ENCODE data around the gene KCNH2. TPM values are rescaled to one million over a fixed set of nuclear protein-coding genes. Genes with fewer than 3 reads are reported as not detected.

The KCNH2 gene
- total RNA-seq, 1 experiment from 2014 or later = 1.8 TPM

GRCh38 chr7:150958597-150958996 is 19.5 kb downstream of the KCNH2 start:
- intact Hi-C loops (cut with micrococcal nuclease; ENCODE audit: unreplicated experiment) (no loop called here), in situ Hi-C loops (cut with HindIII; ENCODE audit: low pct_unique_long_range_greater_than_20kb, low sequenced_read_pairs) (no loop called here)
- no TSS peak for BruUV-seq (replicated peaks)
- no peak for DNase-seq (ENCODE audit: low read depth, low spot score)
- Histone ChIP-seq H3K4me3 (ENCODE audit: low read depth in 2 of 2, low read length in 2 of 2) (no peak overlapping the region), H3K36me3 (ENCODE audit: control insufficient read depth, insufficient read depth, low read length) (no peaks in the 10 kb centered on the region), H3K27me3 (ENCODE audit: control insufficient read depth, insufficient read depth, low read length) (no peaks in the 10 kb centered on the region), H3K9me3 (ENCODE audit: control insufficient read depth, insufficient read depth, low read depth, low read length) (no peaks in the 10 kb centered on the region), H3K4me1 (ENCODE audit: control insufficient read depth, insufficient read depth, low read length) (peaks cover 3% of the 10 kb centered on the region; the same call in 1 of the 2 replicates), H3K27ac (ENCODE audit: low read length) (no peak overlapping the region)
- ATAC-seq = no peak
- CTCF ChIA-PET = no interaction called here
- POLR2A ChIA-PET = no interaction called here
- TF ChIP-seq TCF7L2 (IDR thresholded peaks at IDR 0.05; ENCODE audit: low read depth, low read length) = no peak
- TF ChIP-seq REST (IDR thresholded peaks at IDR 0.05; ENCODE audit: insufficient read depth in 1 of 2, low read depth in 2 of 2, low read length in 1 of 2) = no peak
- TF ChIP-seq, protein P1, sequence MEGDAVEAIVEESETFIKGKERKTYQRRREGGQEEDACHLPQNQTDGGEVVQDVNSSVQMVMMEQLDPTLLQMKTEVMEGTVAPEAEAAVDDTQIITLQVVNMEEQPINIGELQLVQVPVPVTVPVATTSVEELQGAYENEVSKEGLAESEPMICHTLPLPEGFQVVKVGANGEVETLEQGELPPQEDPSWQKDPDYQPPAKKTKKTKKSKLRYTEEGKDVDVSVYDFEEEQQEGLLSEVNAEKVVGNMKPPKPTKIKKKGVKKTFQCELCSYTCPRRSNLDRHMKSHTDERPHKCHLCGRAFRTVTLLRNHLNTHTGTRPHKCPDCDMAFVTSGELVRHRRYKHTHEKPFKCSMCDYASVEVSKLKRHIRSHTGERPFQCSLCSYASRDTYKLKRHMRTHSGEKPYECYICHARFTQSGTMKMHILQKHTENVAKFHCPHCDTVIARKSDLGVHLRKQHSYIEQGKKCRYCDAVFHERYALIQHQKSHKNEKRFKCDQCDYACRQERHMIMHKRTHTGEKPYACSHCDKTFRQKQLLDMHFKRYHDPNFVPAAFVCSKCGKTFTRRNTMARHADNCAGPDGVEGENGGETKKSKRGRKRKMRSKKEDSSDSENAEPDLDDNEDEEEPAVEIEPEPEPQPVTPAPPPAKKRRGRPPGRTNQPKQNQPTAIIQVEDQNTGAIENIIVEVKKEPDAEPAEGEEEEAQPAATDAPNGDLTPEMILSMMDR (IDR thresholded peaks at IDR 0.05) = no peak
- no peak for TF ChIP-seq SIN3A (IDR thresholded peaks at IDR 0.05; ENCODE audit: borderline replicate concordance, insufficient read depth, low read depth, low read length)
- no peak for TF ChIP-seq POLR2AphosphoS5 (IDR thresholded peaks at IDR 0.05; ENCODE audit: low read depth, low read length)

DNA sequence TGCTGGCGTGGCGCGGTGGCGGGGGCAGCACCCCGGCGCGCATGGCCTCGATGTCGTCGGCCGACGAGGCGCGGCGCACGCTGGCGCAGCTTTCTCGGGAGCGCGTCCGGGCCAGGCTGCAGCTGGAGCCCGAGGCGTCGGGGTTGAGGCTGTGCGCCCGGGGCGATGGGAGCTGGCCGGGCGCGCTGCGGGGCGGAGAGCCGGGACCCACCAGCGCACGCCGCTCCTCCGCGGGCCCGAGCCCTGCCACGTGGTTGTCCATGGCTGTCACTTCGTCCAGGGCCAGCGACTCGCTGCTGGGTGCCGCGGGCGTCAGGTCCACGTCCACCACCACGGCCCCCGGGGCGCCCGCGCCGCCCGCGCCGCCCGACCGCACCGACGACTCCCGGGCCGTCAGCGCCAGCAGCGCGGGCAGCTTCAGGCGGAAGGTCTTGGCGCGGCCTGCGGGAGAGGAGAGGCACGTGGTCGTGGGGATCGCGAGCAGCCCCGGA is 20.0 kb downstream of the KCNH2 start:
- TF ChIP-seq, protein P1 (IDR thresholded peaks at IDR 0.05) = no peak
- TF ChIP-seq POLR2AphosphoS5 (IDR thresholded peaks at IDR 0.05; ENCODE audit: low read depth, low read length) = no peak
- TF ChIP-seq REST (IDR thresholded peaks at IDR 0.05; ENCODE audit: insufficient read depth in 1 of 2, low read depth in 2 of 2, low read length in 1 of 2) = no peak
- TF ChIP-seq TCF7L2 (IDR thresholded peaks at IDR 0.05; ENCODE audit: low read depth, low read length) = no peak
- TF ChIP-seq SIN3A (IDR thresholded peaks at IDR 0.05; ENCODE audit: borderline replicate concordance, insufficient read depth, low read depth, low read length) = no peak
- H3K4me3 ChIP-seq (ENCODE audit: low read depth in 2 of 2, low read length in 2 of 2) = no peak overlapping the region
- DNase-seq (ENCODE audit: low read depth, low spot score) = no peak
- H3K27ac ChIP-seq (ENCODE audit: low read length) = no peak overlapping the region
- no peak for ATAC-seq
- intact Hi-C loops (cut with micrococcal nuclease; ENCODE audit: unreplicated experiment) (no loop called here), in situ Hi-C loops (cut with HindIII; ENCODE audit: low pct_unique_long_range_greater_than_20kb, low sequenced_read_pairs) (no loop called here)
- no TSS peak for BruUV-seq (replicated peaks)
- POLR2A ChIA-PET = no interaction called here
- no peaks in the 10 kb centered on the region for H3K27me3 ChIP-seq (ENCODE audit: control insufficient read depth, insufficient read depth, low read length)
- H3K36me3 ChIP-seq (ENCODE audit: control insufficient read depth, insufficient read depth, low read length) = no peaks in the 10 kb centered on the region
- no peaks in the 10 kb centered on the region for H3K9me3 ChIP-seq (ENCODE audit: control insufficient read depth, insufficient read depth, low read depth, low read length)
- CTCF ChIA-PET = no interaction called here
- peaks cover 3% of the 10 kb centered on the region; the same call in 1 of the 2 replicates for H3K4me1 ChIP-seq (ENCODE audit: control insufficient read depth, insufficient read depth, low read length)
